H9 (cell line): Measurements from ENCODE around the gene TMEM129. TPM values are rescaled to one million over a fixed set of nuclear protein-coding genes. Genes with fewer than 3 reads are reported as not detected.

Source experiments
- DNase-seq: peaks from one replicate; pipeline ENCODE4 v3.0.0-alpha.2; 2017
- H2AFZ ChIP-seq: one replicate; pipeline ENCODE4 v1.6.1; 2013; ENCODE audit warnings: mild to moderate bottlenecking, low read length, control low read depth, moderate library complexity
- H2AK5ac ChIP-seq: 2 replicates; pipeline ENCODE4 v1.6.1; 2013; ENCODE audit warnings: low read length, control low read depth, mixed read lengths; ENCODE audit not compliant: insufficient read length
- H2BK120ac ChIP-seq: one replicate; pipeline ENCODE4 v1.6.1; 2013; ENCODE audit warnings: low read depth, mild to moderate bottlenecking, low read length, control low read depth, inconsistent platforms; ENCODE audit not compliant: poor library complexity, severe bottlenecking
- H2BK12ac ChIP-seq: 2 replicates; pipeline ENCODE4 v1.6.1; 2013; ENCODE audit warnings: low read length, control low read depth, mixed read lengths, low read depth; ENCODE audit not compliant: insufficient read length
- H2BK15ac ChIP-seq: 2 replicates; pipeline ENCODE4 v1.6.1; 2013; ENCODE audit warnings: low read depth, low read length, control low read depth
- H2BK20ac ChIP-seq: one replicate; pipeline ENCODE4 v1.6.1; 2013; ENCODE audit warnings: low read depth, mild to moderate bottlenecking, low read length, control low read depth, inconsistent platforms; ENCODE audit not compliant: poor library complexity, severe bottlenecking
- H2BK5ac ChIP-seq: 2 replicates; pipeline ENCODE4 v1.6.1; 2013; ENCODE audit warnings: low read length, control low read depth, mixed read lengths; ENCODE audit not compliant: insufficient read length
- H3K14ac ChIP-seq: 2 replicates; pipeline ENCODE4 v1.6.1; 2013; ENCODE audit warnings: low read length, control low read depth; ENCODE audit not compliant: insufficient read depth
- H3K18ac ChIP-seq: 2 replicates; pipeline ENCODE4 v1.6.1; 2013; ENCODE audit warnings: low read depth, mild to moderate bottlenecking, mixed read lengths, low read length, control low read depth; ENCODE audit not compliant: insufficient read length
- H3K23ac ChIP-seq: 2 replicates; pipeline ENCODE4 v1.6.1; 2013; ENCODE audit warnings: low read length, control low read depth, mixed read lengths, low read depth; ENCODE audit not compliant: insufficient read length
- H3K23me2 ChIP-seq: 2 replicates; pipeline ENCODE4 v1.6.1; 2013; ENCODE audit warnings: low read depth, mild to moderate bottlenecking, mixed read lengths, low read length, control low read depth; ENCODE audit not compliant: insufficient read length, poor library complexity, severe bottlenecking
- H3K27ac ChIP-seq: 2 replicates; pipeline ENCODE4 v1.5.1; 2013; ENCODE audit warnings: low read length, control low read depth, mixed read lengths, low read depth; ENCODE audit not compliant: insufficient read length
- H3K27me3 ChIP-seq: 2 replicates; pipeline ENCODE4 v1.6.1; 2013; ENCODE audit warnings: low read length, control low read depth, inconsistent platforms; ENCODE audit not compliant: insufficient read depth
- H3K4ac ChIP-seq: 2 replicates; pipeline ENCODE4 v1.6.1; 2013; ENCODE audit warnings: low read depth, mild to moderate bottlenecking, control low read depth, inconsistent platforms, low read length, moderate library complexity
- H3K4me1 ChIP-seq: 2 replicates; pipeline ENCODE4 v1.6.1; 2013; ENCODE audit warnings: low read length, control low read depth, inconsistent platforms; ENCODE audit not compliant: insufficient read depth
- H3K4me2 ChIP-seq: 2 replicates; pipeline ENCODE4 v1.6.1; 2013; ENCODE audit warnings: low read length, control low read depth, mixed read lengths; ENCODE audit not compliant: insufficient read length, insufficient read depth
- H3K56ac ChIP-seq: 2 replicates; pipeline ENCODE4 v1.6.1; 2013; ENCODE audit warnings: low read depth, mild to moderate bottlenecking, mixed read lengths, low read length, control low read depth; ENCODE audit not compliant: insufficient read length
- H3K79me1 ChIP-seq: 2 replicates; pipeline ENCODE4 v1.6.1; 2013; ENCODE audit warnings: low read depth, mild to moderate bottlenecking, moderate library complexity, low read length, control low read depth, inconsistent platforms; ENCODE audit not compliant: insufficient read depth, poor library complexity, severe bottlenecking
- H3K79me2 ChIP-seq: 2 replicates; pipeline ENCODE4 v1.6.1; 2013; ENCODE audit warnings: low read length, control low read depth, inconsistent platforms; ENCODE audit not compliant: insufficient read depth
- H3K9ac ChIP-seq: 2 replicates; pipeline ENCODE4 v1.6.1; 2013; ENCODE audit warnings: low read length, control low read depth, mixed read lengths; ENCODE audit not compliant: insufficient read length; ENCODE audit errors: extremely low read depth
- H3K9me3 ChIP-seq: one replicate; pipeline ENCODE4 v1.6.1; 2013; ENCODE audit warnings: low read depth, low read length, inconsistent platforms; ENCODE audit not compliant: control insufficient read depth
- H3T11ph ChIP-seq: one replicate; pipeline ENCODE4 v1.6.1; 2013; ENCODE audit warnings: mild to moderate bottlenecking, low read length, control low read depth, inconsistent platforms
- H4K20me1 ChIP-seq: one replicate; pipeline ENCODE4 v1.6.1; 2013; ENCODE audit not compliant: control insufficient read depth, insufficient read length, insufficient read depth
- H4K5ac ChIP-seq: 2 replicates; pipeline ENCODE4 v1.6.1; 2013; ENCODE audit warnings: low read depth, mild to moderate bottlenecking, mixed read lengths, low read length, control low read depth; ENCODE audit not compliant: insufficient read length
- H4K8ac ChIP-seq: replicated peaks from 2 replicates; pipeline ENCODE4 v1.6.1; 2013; ENCODE audit warnings: low read length, control low read depth, mixed read lengths, low read depth; ENCODE audit not compliant: insufficient read length
- H4K91ac ChIP-seq: 2 replicates; pipeline ENCODE4 v1.6.1; 2013; ENCODE audit warnings: low read depth, mild to moderate bottlenecking, moderate library complexity, mixed read lengths, low read length, control low read depth; ENCODE audit not compliant: insufficient read length
- H3K27ac Mint-ChIP-seq, 3 experiments: 2 replicates in 2 of 3; 3 replicates in 1 of 3; pipeline ENCODE4 v1.8.0; 2020 to 2021; ENCODE audit warnings: mixed read lengths in 3 of 3, mild to moderate bottlenecking in 1 of 3, moderate library complexity in 1 of 3
- H3K27me3 Mint-ChIP-seq: 2 replicates; pipeline ENCODE4 v1.8.0; 2021; ENCODE audit warnings: low read depth, mild to moderate bottlenecking, moderate library complexity, mixed read lengths
- H3K36me3 Mint-ChIP-seq, 3 experiments: 2 replicates in 2 of 3; 3 replicates in 1 of 3; pipeline ENCODE4 v1.8.0; 2020 to 2021; ENCODE audit warnings: low read depth in 3 of 3, mixed read lengths in 3 of 3; ENCODE audit not compliant: insufficient read depth in 1 of 3
- H3K4me1 Mint-ChIP-seq, 2 experiments: 2 replicates each; pipeline ENCODE4 v1.8.0; 2020; ENCODE audit warnings: mixed read lengths in 2 of 2
- H3K4me3 Mint-ChIP-seq, 2 experiments: 2 replicates in 1 of 2; 3 replicates in 1 of 2; pipeline ENCODE4 v1.8.0; 2020 to 2021; ENCODE audit warnings: mild to moderate bottlenecking in 2 of 2, mixed read lengths in 2 of 2, moderate library complexity in 1 of 2
- H3K9me3 Mint-ChIP-seq, 2 experiments: 2 replicates in 1 of 2; 3 replicates in 1 of 2; pipeline ENCODE4 v1.8.0; 2020; ENCODE audit warnings: mild to moderate bottlenecking in 2 of 2, mixed read lengths in 2 of 2, moderate library complexity in 1 of 2
- CTCF ChIP-seq: fragments of 200-600 bp; sonication (generic); conservative IDR thresholded peaks from 3 replicates; pipeline ENCODE4 v1.8.0; 2021; ENCODE audit warnings: antibody characterized with exemption, mild to moderate bottlenecking
- WGBS: extraction: QIAGEN DNeasy Blood & Tissue Kit; methylation state at CpG from one replicate; pipeline ENCODE4 v1.1.7; 2013; ENCODE audit warnings: missing lambda C conversion rate, low lambda C conversion rate, mixed read lengths; ENCODE audit not compliant: insufficient read length; ENCODE audit errors: extremely low coverage; 5-methylcytosine and 5-hydroxymethylcytosine counted together
- total RNA-seq: library from RNA; stranded (reverse); gene quantifications from 2 replicates; pipeline ENCODE4 v1.2.1, GENCODE V29; 2021

The TMEM129 gene
- total RNA-seq, 1 experiment from 2014 or later, result 27.3 TPM

GRCh38 chr4:1691737-1692373, 29.3 kb downstream of the TMEM129 start:
- H4K8ac ChIP-seq, result no peak overlapping the region
- no peak overlapping the region for H3K4ac ChIP-seq
- no CpG with 5 or more reads among the region's 9 CpGs for WGBS
- H2AK5ac ChIP-seq, result no peak overlapping the region
- H3T11ph ChIP-seq, result no peak overlapping the region
- no peaks in the 10 kb centered on the region for H3K79me1 ChIP-seq
- H3K27me3 ChIP-seq, result no peaks in the 10 kb centered on the region
- TF ChIP-seq CTCF, result no peak
- no peak overlapping the region for H3K4me2 ChIP-seq
- no peak overlapping the region for H3K9ac ChIP-seq
- no peak overlapping the region for H3K23ac ChIP-seq
- H3K27ac ChIP-seq, result no peak overlapping the region
- DNase-seq, result no peak
- no peak overlapping the region for H2AFZ ChIP-seq
- no peaks in the 10 kb centered on the region for H3K4me1 ChIP-seq
- H4K91ac ChIP-seq, result no peak overlapping the region
- H2BK20ac ChIP-seq, result no peak overlapping the region
- H4K5ac ChIP-seq, result no peak overlapping the region
- no peaks in the 10 kb centered on the region for H3K23me2 ChIP-seq
- Mint-ChIP-seq H3K27me3 (no peaks in the 10 kb centered on the region), H3K27ac (no peak overlapping the region), H3K36me3 (peaks cover 27 to 67% (median 47%) of the 10 kb centered on the region in 3 experiments; a peak in 6 of 7 replicates), H3K4me1 (peaks cover 1% of the 10 kb centered on the region in 2 experiments; a peak in 2 of 4 replicates), H3K9me3 (no peaks in the 10 kb centered on the region), H3K4me3 (no peak overlapping the region)
- H3K79me2 ChIP-seq, result no peaks in the 10 kb centered on the region
- no peaks in the 10 kb centered on the region for H3K9me3 ChIP-seq
- no peak overlapping the region for H2BK15ac ChIP-seq
- no peak overlapping the region for H2BK5ac ChIP-seq
- no peak overlapping the region for H3K18ac ChIP-seq
- no peak overlapping the region for H2BK120ac ChIP-seq
- no peak overlapping the region for H3K56ac ChIP-seq
- no peak overlapping the region for H2BK12ac ChIP-seq
- H3K14ac ChIP-seq, result no peak overlapping the region
- H4K20me1 ChIP-seq, result peaks cover 2% of the 10 kb centered on the region
